H1 (cell line): ENCODE data around the gene SLC25A45. TPM values are rescaled to one million over a fixed set of nuclear protein-coding genes. Genes with fewer than 3 reads are reported as not detected.

Source experiments
- GTF2F1 ChIP-seq: IDR thresholded peaks from 2 replicates; pipeline ENCODE4 v1.6.1; 2012; ENCODE audit warnings: low read depth, low read length, improper control_type of control experiment, borderline replicate concordance
- SP1 ChIP-seq: IDR thresholded peaks from 2 replicates; pipeline ENCODE4 v1.6.1; 2011; ENCODE audit warnings: low read depth, low read length
- polyA plus RNA-seq, 7 experiments: library from polyadenylated mRNA; depleted of rRNA in 3 of 7; stranded (reverse) in 5 of 7; unstranded in 2 of 7; fragments of >200 nt in 5 of 7; fragments of 200-250 nt in 2 of 7; gene quantifications; 1 replicate in 5 of 7; 2 replicates in 1 of 7; 4 replicates in 1 of 7; pipeline versions ENCODE4 v1.2.1 to v1.2.3, GENCODE V29; 2011 to 2013; ENCODE audit warnings: missing spikeins in 2 of 7, mixed read lengths in 2 of 7
- total RNA-seq: library from RNA; stranded (reverse); fragmentation: NEBNext Ultra II Directional; extraction: Animal tissue kit (Norgen Biotek cat#: 25700); gene quantifications from 2 replicates; pipeline ENCODE4 v1.2.1, GENCODE V29; 2021

Gene SLC25A45
- total and polyA plus RNA-seq, 2 of the 8 experiments (the other 6 are each of a cell fraction or from before 2014, with no cell fraction given), result 0.54 to 0.59 TPM

DNA sequence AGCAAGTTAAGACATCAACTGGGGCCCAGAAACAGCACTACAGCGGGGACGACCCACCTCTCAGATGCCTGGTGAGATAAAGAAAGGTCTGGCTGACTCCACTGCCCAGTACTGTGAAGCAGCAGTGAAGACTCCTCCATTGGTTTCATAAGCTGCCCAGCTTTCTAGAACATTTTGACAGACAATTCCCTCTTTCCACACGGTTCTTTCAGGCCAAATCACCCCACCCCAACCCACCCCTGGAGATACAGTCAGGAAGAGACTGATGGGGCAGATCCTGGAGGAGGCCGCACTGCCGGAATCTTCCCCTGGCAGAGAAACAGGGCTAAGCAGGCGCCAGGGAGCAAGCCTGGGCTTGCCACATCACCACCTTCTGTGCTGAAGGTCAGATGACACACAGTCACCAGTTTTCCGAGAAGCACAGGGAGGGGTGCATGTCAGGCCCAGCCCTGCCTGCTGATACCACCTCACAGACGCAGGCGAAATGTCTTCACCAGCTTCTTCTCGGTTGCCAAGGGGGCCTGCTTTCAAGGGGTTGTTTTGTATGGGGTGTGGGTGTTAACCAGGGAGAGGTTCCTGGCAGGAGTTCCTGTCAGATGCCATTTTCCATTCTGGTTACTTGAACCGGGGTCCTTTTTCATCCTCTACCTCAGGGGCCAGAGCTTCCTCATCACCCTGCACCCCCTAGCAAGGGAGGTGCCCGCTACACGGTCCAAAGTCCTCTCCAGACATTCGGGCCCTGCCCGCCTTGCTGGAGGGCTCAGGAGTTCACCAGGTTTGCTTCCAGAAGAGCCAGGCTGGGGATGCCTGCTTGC, 38.7 kb upstream of the SLC25A45 start (continued):
- TF ChIP-seq GTF2F1 (no peak), SP1 (0 out of 2 replicates have a peak, but pooled peaks have one; percentile 35)
- TF ChIP-seq, all 59 proteins: peak for 6
